Neuronal stem cell (in vitro differentiated cells): Measurements from ENCODE around the gene PTRH2. TPM values are rescaled to one million over a fixed set of nuclear protein-coding genes. Genes with fewer than 3 reads are reported as not detected.
"Not testable (repeated sequence)": the region's sequence is repeated elsewhere in the genome, so short reads cannot be mapped to it uniquely, and the experiment has no call there.

Experiments used
- DNase-seq: peaks from one replicate; pipeline ENCODE4 v3.0.0-alpha.2; 2013; ENCODE audit warnings: low spot score
- H2AFZ ChIP-seq: one replicate; pipeline ENCODE4 v1.6.1; 2013; ENCODE audit warnings: mild to moderate bottlenecking, low read length, inconsistent platforms
- H2AK5ac ChIP-seq: 2 replicates; pipeline ENCODE4 v1.6.1; 2013; ENCODE audit warnings: low read depth, mild to moderate bottlenecking, inconsistent platforms, low read length, moderate library complexity, mixed read lengths
- H2BK120ac ChIP-seq: 2 replicates; pipeline ENCODE4 v1.6.1; 2013; ENCODE audit warnings: low read depth, mild to moderate bottlenecking, inconsistent platforms, low read length, moderate library complexity, mixed read lengths
- H2BK12ac ChIP-seq: one replicate; pipeline ENCODE4 v1.6.1; 2013; ENCODE audit warnings: low read length, inconsistent platforms
- H2BK15ac ChIP-seq: 2 replicates; pipeline ENCODE4 v1.6.1; 2013; ENCODE audit warnings: mild to moderate bottlenecking, low read length, inconsistent platforms, mixed read lengths
- H2BK5ac ChIP-seq: one replicate; pipeline ENCODE4 v1.6.1; 2013; ENCODE audit warnings: inconsistent platforms, mild to moderate bottlenecking, low read length, moderate library complexity
- H3K14ac ChIP-seq: one replicate; pipeline ENCODE4 v1.6.1; 2013; ENCODE audit warnings: low read length, inconsistent platforms
- H3K18ac ChIP-seq: 2 replicates; pipeline ENCODE4 v1.6.1; 2013; ENCODE audit warnings: low read length, inconsistent platforms
- H3K23ac ChIP-seq: 2 replicates; pipeline ENCODE4 v1.6.1; 2013; ENCODE audit warnings: low read depth, mild to moderate bottlenecking, mixed read lengths, low read length, inconsistent platforms; ENCODE audit not compliant: poor library complexity
- H3K27ac ChIP-seq: replicated peaks from 3 replicates; pipeline ENCODE4 v1.5.1; 2013; ENCODE audit warnings: low read length, inconsistent platforms
- H3K27me3 ChIP-seq, 3 experiments: 2 replicates each; pipeline ENCODE4 v1.6.1; 2013; ENCODE audit warnings: low read length in 3 of 3, mild to moderate bottlenecking in 2 of 3, inconsistent platforms in 1 of 3, low read depth in 1 of 3, mixed read lengths in 1 of 3, moderate library complexity in 1 of 3; ENCODE audit not compliant: control insufficient read depth in 3 of 3, insufficient read depth in 3 of 3
- H3K36me3 ChIP-seq, 2 donors: replicated peaks in 1 of 2; 2 replicates each; pipeline ENCODE4 v1.6.1; 2013; ENCODE audit warnings: low read length in 2 of 2; ENCODE audit not compliant: control insufficient read depth in 2 of 2, insufficient read depth in 2 of 2
- H3K4ac ChIP-seq: 2 replicates; pipeline ENCODE4 v1.6.1; 2013; ENCODE audit warnings: inconsistent platforms, mild to moderate bottlenecking, low read length, moderate library complexity
- H3K4me1 ChIP-seq, 2 donors: 1 replicate in 1 of 2; 2 replicates in 1 of 2; pipeline ENCODE4 v1.6.1; 2013; ENCODE audit warnings: low read length in 2 of 2, low read depth in 1 of 2; ENCODE audit not compliant: control insufficient read depth in 2 of 2, insufficient read depth in 1 of 2
- H3K4me2 ChIP-seq: one replicate; pipeline ENCODE4 v1.6.1; 2013; ENCODE audit warnings: mild to moderate bottlenecking, low read length, inconsistent platforms; ENCODE audit not compliant: insufficient read depth, poor library complexity, severe bottlenecking
- H3K4me3 ChIP-seq, 2 donors: 2 replicates each; pipeline ENCODE4 v1.5.1; 2013; ENCODE audit warnings: low read length in 2 of 2, mild to moderate bottlenecking in 2 of 2, inconsistent platforms in 1 of 2, moderate library complexity in 1 of 2
- H3K79me1 ChIP-seq: one replicate; pipeline ENCODE4 v1.6.1; 2013; ENCODE audit warnings: low read depth, mild to moderate bottlenecking, inconsistent platforms, low read length, moderate library complexity
- H3K9ac ChIP-seq: one replicate; pipeline ENCODE4 v1.6.1; 2013; ENCODE audit warnings: mild to moderate bottlenecking, low read depth, low read length, inconsistent platforms; ENCODE audit not compliant: poor library complexity
- H3K9me3 ChIP-seq, 2 donors: replicated peaks in 1 of 2; 2 replicates each; pipeline versions ENCODE3 to v1.6.1; 2013; ENCODE audit warnings: low read length in 2 of 2, mild to moderate bottlenecking in 2 of 2, inconsistent platforms in 1 of 2, low read depth in 1 of 2, mixed read lengths in 1 of 2, moderate library complexity in 1 of 2; ENCODE audit not compliant: control insufficient read depth in 2 of 2, insufficient read depth in 1 of 2
- H4K8ac ChIP-seq: one replicate; pipeline ENCODE4 v1.6.1; 2013; ENCODE audit warnings: low read depth, mild to moderate bottlenecking, inconsistent platforms, low read length, moderate library complexity
- H4K91ac ChIP-seq: one replicate; pipeline ENCODE4 v1.6.1; 2013; ENCODE audit warnings: low read length, low read depth, mild to moderate bottlenecking, inconsistent platforms; ENCODE audit not compliant: poor library complexity
- WGBS, 2 donors: extraction: QIAGEN DNeasy Blood & Tissue Kit; methylation state at CpG; one replicate each; pipeline ENCODE4 v1.1.7; 2013; ENCODE audit warnings: missing lambda C conversion rate in 2 of 2, mixed read lengths in 1 of 2; ENCODE audit not compliant: insufficient read length in 2 of 2, insufficient replicate concordance in 1 of 2; ENCODE audit errors: extremely low coverage in 2 of 2; 5-methylcytosine and 5-hydroxymethylcytosine counted together
- polyA plus RNA-seq, 2 experiments: library from polyadenylated mRNA; stranded (reverse); fragments of 200-250 nt; gene quantifications; one replicate each; pipeline ENCODE4 v1.2.3, GENCODE V29; 2013

Gene PTRH2
- 19.9 TPM for polyA plus RNA-seq (2013, experiment 1 of 2)
- polyA plus RNA-seq (2013, experiment 2 of 2), result 20.2 TPM

DNA sequence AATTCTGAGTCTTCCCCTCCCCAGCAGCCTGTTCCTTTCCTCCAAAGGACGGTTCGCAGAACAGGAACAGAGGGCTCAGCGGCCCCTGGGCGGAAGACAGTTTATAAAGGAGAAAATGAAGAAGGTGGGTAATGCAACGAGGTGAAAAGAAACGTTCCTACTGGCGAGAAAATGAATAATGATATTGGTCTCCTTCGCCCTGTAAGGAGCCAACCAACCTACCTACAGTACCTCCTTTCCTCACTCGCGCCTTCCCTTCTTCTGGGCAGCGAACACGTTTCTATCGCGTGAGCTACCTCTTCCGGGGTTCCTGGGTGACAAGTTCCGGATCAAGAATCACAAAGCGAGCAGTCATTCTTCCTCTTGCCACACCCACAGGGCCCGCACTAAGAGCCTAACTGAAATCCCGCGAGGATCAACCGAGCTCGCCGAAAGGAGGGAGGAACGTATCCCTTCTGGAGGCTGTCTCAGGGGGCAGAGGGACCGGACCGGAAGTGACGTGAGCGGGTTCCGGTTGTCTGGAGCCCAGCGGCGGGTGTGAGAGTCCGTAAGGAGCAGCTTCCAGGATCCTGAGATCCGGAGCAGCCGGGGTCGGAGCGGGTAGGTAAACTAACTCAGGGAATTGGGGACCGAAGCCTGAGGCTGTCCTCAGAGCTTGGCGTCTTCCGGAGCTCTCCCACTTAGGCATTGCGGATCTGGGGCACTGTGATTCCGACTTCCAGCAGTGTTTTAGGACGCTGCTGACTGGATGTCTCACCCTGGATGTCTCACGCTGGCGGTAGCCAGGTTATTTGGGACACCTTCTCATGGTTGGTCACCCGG lies at the start of gene PTRH2, which contains the start of gene VMP1:
PTRH2 (minus strand) TSS at position 282 of the 822 bp plus-strand sequence. CDS start 9,452 bp downstream, outside the sequence.
VMP1 (plus strand) TSS at position 506 of the 822 bp plus-strand sequence. CDS start 23,793 bp downstream, outside the sequence.
- H3K9ac ChIP-seq, result peak within 1 kb of the TSS; percentile 82
- peaks cover 7% of the 10 kb centered on the region for H3K79me1 ChIP-seq
- H3K23ac ChIP-seq, result no peak within 1 kb of the TSS
- peak within 1 kb of the TSS; percentile 82 for H3K4me2 ChIP-seq
- peak within 1 kb of the TSS; percentile 91 for H2AFZ ChIP-seq
- peaks cover 0 to 30% of the 10 kb centered on the region in 2 donors for H3K36me3 ChIP-seq
- H3K27ac ChIP-seq, result peak within 1 kb of the TSS; percentile 69
- peak within 1 kb of the TSS; percentile 87 for H3K4me3 ChIP-seq
- H3K4ac ChIP-seq, result no peak within 1 kb of the TSS
- H2BK15ac ChIP-seq, result no peak within 1 kb of the TSS
- no peak within 1 kb of the TSS for H2BK120ac ChIP-seq
- H3K4me1 ChIP-seq, result peaks cover 4 to 9% of the 10 kb centered on the region in 2 donors
- no peak within 1 kb of the TSS for H3K14ac ChIP-seq
- no peak within 1 kb of the TSS for H4K8ac ChIP-seq
- no peaks in the 10 kb centered on the region for H3K27me3 ChIP-seq
- H2AK5ac ChIP-seq, result peak within 1 kb of the TSS; percentile 63
- H2BK12ac ChIP-seq, result no peak within 1 kb of the TSS
- DNase-seq, result peak; percentile 99
- no peaks in the 10 kb centered on the region for H3K9me3 ChIP-seq
- no CpG with 5 or more reads among the region's 45 CpGs for WGBS, 2 donors
- no peak within 1 kb of the TSS for H2BK5ac ChIP-seq
- no peak within 1 kb of the TSS for H4K91ac ChIP-seq
- H3K18ac ChIP-seq, result peak within 1 kb of the TSS; percentile 44

DNA sequence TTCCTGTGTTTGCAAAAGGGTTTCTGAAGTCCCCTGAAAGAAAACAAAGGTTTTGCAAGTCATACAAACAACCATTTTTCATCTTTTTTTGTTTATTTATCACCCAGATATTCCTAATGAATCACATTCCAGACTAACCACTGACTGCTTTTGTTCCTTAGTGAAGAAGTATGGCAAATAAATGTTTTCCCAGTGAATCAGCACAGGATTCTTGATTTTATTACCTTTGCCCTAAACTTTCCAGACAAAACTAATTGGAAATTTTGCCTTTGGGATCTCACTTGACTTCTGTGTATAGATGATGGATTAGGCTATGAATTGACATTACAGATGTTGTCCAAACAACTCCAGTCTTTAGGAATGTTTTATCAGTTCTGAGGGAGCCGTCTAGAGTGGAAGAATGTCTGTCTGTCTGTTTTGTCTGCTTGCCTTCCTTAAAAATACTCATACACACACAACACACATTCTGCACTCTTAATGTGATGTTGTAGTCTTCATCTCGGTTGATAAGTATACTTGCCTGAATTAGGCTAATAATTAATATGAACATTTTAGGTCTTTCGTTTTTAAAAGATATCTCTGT lies 49.1 kb upstream of the PTRH2 start:
- Histone ChIP-seq H3K4me2 (no peak overlapping the region), H3K14ac (no peak overlapping the region), H2BK12ac (no peak overlapping the region), H4K8ac (no peak overlapping the region), H3K4me1 (peaks cover under 1 to 16% of the 10 kb centered on the region in 2 donors), H3K9ac (no peak overlapping the region), H2AK5ac (no peak overlapping the region), H4K91ac (no peak overlapping the region), H3K9me3 (peaks cover 3 to 6% of the 10 kb centered on the region in 2 donors), H3K23ac (no peak overlapping the region), H3K18ac (no peak overlapping the region), H3K36me3 (peaks cover 4 to 11% of the 10 kb centered on the region in 2 donors), H2BK15ac (no peak overlapping the region), H3K4me3 (no peak overlapping the region), H3K79me1 (no peaks in the 10 kb centered on the region), H2AFZ (no peak overlapping the region), H2BK5ac (no peak overlapping the region), H3K4ac (no peak overlapping the region), H3K27ac (no peak overlapping the region), H2BK120ac (no peak overlapping the region), H3K27me3 (no peaks in the 10 kb centered on the region)
- DNase-seq, result no peak
- WGBS, 2 donors, result no CpG with 5 or more reads among the region's 3 CpGs

DNA sequence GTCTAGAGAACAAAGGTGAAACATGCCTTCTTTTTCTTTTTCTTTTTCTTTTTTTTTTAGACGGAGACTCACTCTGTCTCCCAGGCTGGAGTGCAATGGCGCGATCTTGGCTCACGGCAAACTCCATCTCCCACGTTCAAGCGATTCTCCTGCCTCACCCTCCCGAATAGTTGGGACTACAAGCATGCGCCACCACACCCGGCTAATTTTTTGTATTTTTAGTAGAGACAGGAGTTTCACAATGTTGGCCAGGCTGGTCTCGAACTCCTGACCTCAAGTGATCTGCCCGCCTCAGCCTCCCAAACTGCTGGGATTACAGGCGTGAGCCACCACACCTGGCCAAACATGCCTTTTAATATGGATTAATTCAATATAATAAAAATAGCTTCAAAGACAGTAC lies 47.8 kb upstream of the PTRH2 start:
- H3K14ac ChIP-seq, H3K23ac ChIP-seq, H3K27me3 ChIP-seq, H3K4ac ChIP-seq, H3K18ac ChIP-seq, H3K79me1 ChIP-seq, H3K4me2 ChIP-seq, H3K9ac ChIP-seq, H4K91ac ChIP-seq, H2BK120ac ChIP-seq, H3K9me3 ChIP-seq, H4K8ac ChIP-seq, H2AFZ ChIP-seq, H2BK15ac ChIP-seq, H3K4me3 ChIP-seq, H2BK5ac ChIP-seq, H3K27ac ChIP-seq, H2AK5ac ChIP-seq, H2BK12ac ChIP-seq, DNase-seq: not testable (repeated sequence)
- H3K36me3 ChIP-seq, result peaks cover 4 to 11% of the 10 kb centered on the region in 2 donors
- H3K4me1 ChIP-seq, result peaks cover 0 to 14% of the 10 kb centered on the region in 2 donors
- no CpG with 5 or more reads among the region's 12 CpGs for WGBS, 2 donors

GRCh38 chr17:59754552-59754951 lies 47.3 kb upstream of the PTRH2 start:
- Histone ChIP-seq H3K18ac (no peak overlapping the region), H3K4me3 (no peak overlapping the region), H3K36me3 (peaks cover 4 to 11% of the 10 kb centered on the region in 2 donors), H2BK5ac (no peak overlapping the region), H2AK5ac (no peak overlapping the region), H2BK120ac (no peak overlapping the region), H3K4ac (no peak overlapping the region), H3K4me1 (peaks cover 0 to 14% of the 10 kb centered on the region in 2 donors), H3K79me1 (no peaks in the 10 kb centered on the region), H2BK12ac (no peak overlapping the region), H3K9me3 (peaks cover 2 to 3% of the 10 kb centered on the region in 2 donors), H4K8ac (no peak overlapping the region), H3K27me3 (no peaks in the 10 kb centered on the region), H3K27ac (no peak overlapping the region), H2AFZ (peak overlapping the region; percentile 8), H3K4me2 (no peak overlapping the region), H3K14ac (no peak overlapping the region), H2BK15ac (no peak overlapping the region), H4K91ac (no peak overlapping the region), H3K23ac (no peak overlapping the region), H3K9ac (no peak overlapping the region)
- DNase-seq, result no peak
